OCI-LY3 (cell line): ENCODE measurements around the gene VASH2.
"Not testable (repeated sequence)": the region's sequence is repeated elsewhere in the genome, so short reads cannot be mapped to it uniquely, and the experiment has no call there.

ENCODE experiments used
- H2AFZ ChIP-seq: fragments of 200-600, 300-600 bp; shearing (Covaris generic); 2 replicates; pipeline ENCODE4 v1.6.0; 2014; ENCODE audit warnings: antibody characterized with exemption, low read depth, low read length
- H3K27ac ChIP-seq: fragments of 200-600, 300-600 bp; sonication (generic); 2 replicates; pipeline ENCODE4 v1.5.1; 2014; ENCODE audit warnings: mild to moderate bottlenecking, low read length, moderate library complexity, mixed read lengths
- H3K27me3 ChIP-seq: fragments of 200-600, 300-600 bp; sonication (generic); 2 replicates; pipeline ENCODE4 v1.6.1; 2014; ENCODE audit warnings: low read depth, low read length, mixed read lengths
- H3K36me3 ChIP-seq: fragments of 200-600, 300-600 bp; sonication (generic); replicated peaks from 2 replicates; pipeline ENCODE3; 2014; ENCODE audit warnings: low read depth, low read length, mixed read lengths
- H3K4me1 ChIP-seq: fragments of 300-600, 200-600 bp; sonication (generic); 2 replicates; pipeline ENCODE4 v1.6.1; 2014; ENCODE audit warnings: low read length, mixed read lengths
- H3K4me2 ChIP-seq: fragments of 200-600, 300-600 bp; sonication (generic); 2 replicates; pipeline ENCODE4 v1.6.1; 2014; ENCODE audit warnings: low read length, mixed read lengths
- H3K4me3 ChIP-seq: fragments of 300-600, 200-600 bp; sonication (generic); 2 replicates; pipeline ENCODE4 v1.5.1; 2014; ENCODE audit warnings: antibody characterized with exemption, mild to moderate bottlenecking, low read length, moderate library complexity
- H3K79me2 ChIP-seq: fragments of 300-600, 200-600 bp; shearing (Covaris generic); 2 replicates; pipeline ENCODE4 v1.6.1; 2014; ENCODE audit warnings: mild to moderate bottlenecking, low read length, mixed read lengths
- H3K9ac ChIP-seq: fragments of 300-600, 200-600 bp; shearing (Covaris generic); 2 replicates; pipeline ENCODE4 v1.6.0; 2014; ENCODE audit warnings: mild to moderate bottlenecking, low read length, moderate library complexity
- H3K9me3 ChIP-seq: fragments of 200-600, 300-600 bp; shearing (Covaris generic); 2 replicates; pipeline ENCODE4 v1.6.1; 2014; ENCODE audit warnings: low read length, mixed read lengths; ENCODE audit not compliant: insufficient read depth
- H4K20me1 ChIP-seq: fragments of 200-600, 300-600 bp; sonication (generic); 2 replicates; pipeline ENCODE4 v1.6.1; 2016; ENCODE audit warnings: low read length, mixed read lengths; ENCODE audit not compliant: insufficient read depth
- EZH2phosphoT487 ChIP-seq: fragments of 200-600 bp; shearing (Covaris generic); IDR thresholded peaks from 2 replicates; pipeline ENCODE4 v1.6.1; 2018; ENCODE audit warnings: antibody characterized with exemption, mixed run types, low read depth
- TF ChIP-seq, protein P1 (sequence below): fragments of 200-600, 300-600 bp; sonication (generic); IDR thresholded peaks from 2 replicates; pipeline ENCODE4 v1.5.1; 2014; ENCODE audit warnings: antibody characterized with exemption, low read length, low read depth

Gene VASH2

DNA sequence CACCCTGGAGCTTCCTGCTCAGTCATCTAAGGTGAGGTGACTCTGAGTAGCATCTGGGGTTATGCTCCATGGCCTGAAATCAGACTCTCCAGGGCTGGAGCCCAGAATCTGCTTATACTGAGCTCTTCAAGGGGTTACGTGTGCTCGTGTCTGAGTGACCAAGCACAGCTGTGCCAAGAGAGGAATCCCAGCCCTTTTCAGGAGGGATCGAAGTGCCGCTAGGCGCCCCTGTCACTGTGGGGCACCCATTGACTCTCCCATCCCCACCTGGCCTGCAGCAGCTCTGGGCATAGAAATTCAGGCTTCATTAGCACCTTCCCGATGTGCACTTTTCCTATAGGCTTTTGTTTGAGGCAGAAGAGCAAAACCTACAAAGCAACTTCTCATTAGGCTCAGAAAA lies 13.8 kb downstream of the VASH2 start:
- Histone ChIP-seq H3K4me3 (no peak overlapping the region), H3K27ac (no peak overlapping the region), H3K9me3 (no peaks in the 10 kb centered on the region), H2AFZ (no peak overlapping the region), H3K36me3 (peaks cover 27% of the 10 kb centered on the region), H3K9ac (0 out of 2 replicates have a peak overlapping the region, but pooled peaks have one; percentile 6), H4K20me1 (no peaks in the 10 kb centered on the region), H3K4me1 (peaks cover 45% of the 10 kb centered on the region), H3K4me2 (peak overlapping the region; percentile 59), H3K27me3 (no peaks in the 10 kb centered on the region), H3K79me2 (no peaks in the 10 kb centered on the region)
- TF ChIP-seq, protein P1, sequence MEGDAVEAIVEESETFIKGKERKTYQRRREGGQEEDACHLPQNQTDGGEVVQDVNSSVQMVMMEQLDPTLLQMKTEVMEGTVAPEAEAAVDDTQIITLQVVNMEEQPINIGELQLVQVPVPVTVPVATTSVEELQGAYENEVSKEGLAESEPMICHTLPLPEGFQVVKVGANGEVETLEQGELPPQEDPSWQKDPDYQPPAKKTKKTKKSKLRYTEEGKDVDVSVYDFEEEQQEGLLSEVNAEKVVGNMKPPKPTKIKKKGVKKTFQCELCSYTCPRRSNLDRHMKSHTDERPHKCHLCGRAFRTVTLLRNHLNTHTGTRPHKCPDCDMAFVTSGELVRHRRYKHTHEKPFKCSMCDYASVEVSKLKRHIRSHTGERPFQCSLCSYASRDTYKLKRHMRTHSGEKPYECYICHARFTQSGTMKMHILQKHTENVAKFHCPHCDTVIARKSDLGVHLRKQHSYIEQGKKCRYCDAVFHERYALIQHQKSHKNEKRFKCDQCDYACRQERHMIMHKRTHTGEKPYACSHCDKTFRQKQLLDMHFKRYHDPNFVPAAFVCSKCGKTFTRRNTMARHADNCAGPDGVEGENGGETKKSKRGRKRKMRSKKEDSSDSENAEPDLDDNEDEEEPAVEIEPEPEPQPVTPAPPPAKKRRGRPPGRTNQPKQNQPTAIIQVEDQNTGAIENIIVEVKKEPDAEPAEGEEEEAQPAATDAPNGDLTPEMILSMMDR: no peak
- no peak for TF ChIP-seq EZH2phosphoT487

DNA sequence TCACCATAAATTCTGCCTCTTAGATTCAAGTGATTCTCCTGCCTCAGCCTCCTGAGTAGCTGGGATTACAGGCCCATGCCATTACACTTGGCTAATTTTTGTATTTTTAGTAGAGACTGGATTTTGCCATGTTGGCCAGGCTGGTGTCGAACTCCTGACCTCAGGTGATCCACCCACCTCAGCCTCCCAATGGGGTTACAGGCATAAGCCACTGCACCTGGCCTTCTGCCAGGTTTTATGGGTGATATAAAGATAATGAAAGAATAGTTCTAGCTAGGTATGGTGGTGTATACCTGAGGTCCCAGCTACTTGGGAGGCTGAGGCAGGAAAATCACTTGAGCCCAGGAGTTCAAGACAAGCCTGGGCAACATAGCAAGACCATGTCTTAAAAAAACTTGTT lies 14.7 kb downstream of the VASH2 start:
- H3K36me3 ChIP-seq: peaks cover 30% of the 10 kb centered on the region
- peaks cover 36% of the 10 kb centered on the region for H3K4me1 ChIP-seq
- not testable (repeated sequence) for H3K4me2 ChIP-seq, H3K27me3 ChIP-seq, H3K9ac ChIP-seq, H2AFZ ChIP-seq, H3K9me3 ChIP-seq, H3K79me2 ChIP-seq, H3K27ac ChIP-seq, H4K20me1 ChIP-seq, H3K4me3 ChIP-seq

DNA sequence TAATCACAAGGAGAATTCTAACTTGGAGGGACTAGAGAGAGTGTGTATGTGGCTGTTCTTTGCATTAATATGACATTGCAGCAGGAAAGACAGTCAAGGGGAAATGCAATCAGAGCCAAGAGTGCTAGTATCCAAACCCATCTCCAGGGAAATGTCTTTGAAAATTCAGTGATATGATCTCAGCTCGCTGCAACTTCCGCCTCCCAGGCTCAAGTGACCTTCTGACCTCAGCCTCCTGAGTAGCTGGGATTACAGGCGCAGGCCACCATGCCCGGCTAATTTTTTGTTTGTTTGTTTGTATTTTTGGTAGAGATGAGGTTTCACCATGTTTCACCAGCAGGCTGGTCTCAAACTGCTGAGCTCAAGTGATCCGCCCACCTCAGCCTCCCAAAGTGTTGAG lies 16.3 kb downstream of the VASH2 start:
- Histone ChIP-seq H4K20me1 (no peaks in the 10 kb centered on the region), H2AFZ (no peak overlapping the region), H3K4me3 (no peak overlapping the region), H3K36me3 (peaks cover 34% of the 10 kb centered on the region), H3K4me2 (no peak overlapping the region), H3K9ac (no peak overlapping the region), H3K27me3 (no peaks in the 10 kb centered on the region), H3K9me3 (no peaks in the 10 kb centered on the region), H3K79me2 (no peaks in the 10 kb centered on the region), H3K27ac (no peak overlapping the region), H3K4me1 (peaks cover 28% of the 10 kb centered on the region)
- TF ChIP-seq, protein P1: no peak
- no peak for TF ChIP-seq EZH2phosphoT487

DNA sequence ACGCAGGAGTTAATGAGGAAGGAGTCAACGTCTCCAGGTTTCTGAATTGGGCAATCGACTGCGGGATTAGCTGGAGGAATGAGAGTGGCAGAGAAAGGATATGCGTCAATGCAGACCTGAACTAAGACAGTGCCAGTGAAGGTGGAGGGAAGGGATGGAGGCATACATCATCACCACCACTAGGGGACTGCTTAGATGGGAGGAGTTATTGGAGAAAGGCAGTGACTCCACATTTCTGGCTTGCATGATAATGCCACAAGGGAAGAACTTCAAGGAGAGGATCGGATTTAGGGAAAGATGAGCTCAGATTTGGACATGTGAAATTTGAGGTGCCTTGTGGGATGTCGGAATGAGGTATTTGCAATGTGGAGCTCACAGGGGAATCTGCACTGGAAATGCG lies 17.5 kb downstream of the VASH2 start:
- H3K36me3 ChIP-seq: peaks cover 35% of the 10 kb centered on the region
- no peak overlapping the region for H3K9ac ChIP-seq
- H3K9me3 ChIP-seq: no peaks in the 10 kb centered on the region
- H4K20me1 ChIP-seq: no peaks in the 10 kb centered on the region
- H3K27ac ChIP-seq: no peak overlapping the region
- H3K4me3 ChIP-seq: no peak overlapping the region
- H3K27me3 ChIP-seq: no peaks in the 10 kb centered on the region
- no peaks in the 10 kb centered on the region for H3K79me2 ChIP-seq
- no peak for TF ChIP-seq EZH2phosphoT487
- TF ChIP-seq, protein P1: peak; percentile 58
- H3K4me2 ChIP-seq: no peak overlapping the region
- H3K4me1 ChIP-seq: peaks cover 20% of the 10 kb centered on the region
- H2AFZ ChIP-seq: no peak overlapping the region

DNA sequence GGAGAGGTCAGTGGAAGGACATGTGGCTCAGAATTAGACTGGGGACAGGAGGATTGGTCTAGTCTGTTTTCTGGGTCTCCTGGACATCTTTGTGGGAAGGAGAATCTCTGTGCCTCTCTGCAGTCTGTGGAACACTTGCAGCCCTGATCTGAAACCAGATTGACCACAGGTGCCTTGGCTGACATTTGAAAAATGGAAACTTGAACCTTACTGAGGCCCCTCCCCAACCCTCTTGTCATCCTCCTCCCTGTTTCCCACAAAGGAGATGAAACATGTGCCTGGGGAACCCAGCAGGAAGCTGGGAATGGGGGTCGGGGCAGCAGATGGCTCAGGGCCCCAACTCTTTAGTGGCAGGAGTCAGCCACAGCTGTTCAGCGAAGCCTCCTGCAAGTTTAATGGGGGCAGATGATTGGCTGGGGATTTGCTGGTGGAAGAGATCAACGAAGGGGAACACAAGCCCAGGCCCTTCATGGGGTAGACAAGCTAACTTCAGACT lies 18.1 kb downstream of the VASH2 start:
- H3K36me3 ChIP-seq: peaks cover 36% of the 10 kb centered on the region
- H3K27ac ChIP-seq: no peak overlapping the region
- no peak overlapping the region for H3K4me2 ChIP-seq
- H3K4me1 ChIP-seq: peaks cover 14% of the 10 kb centered on the region
- TF ChIP-seq, protein P1: no peak
- no peak for TF ChIP-seq EZH2phosphoT487
- H3K27me3 ChIP-seq: no peaks in the 10 kb centered on the region
- no peaks in the 10 kb centered on the region for H4K20me1 ChIP-seq
- no peaks in the 10 kb centered on the region for H3K9me3 ChIP-seq
- H3K4me3 ChIP-seq: no peak overlapping the region
- no peaks in the 10 kb centered on the region for H3K79me2 ChIP-seq
- H2AFZ ChIP-seq: no peak overlapping the region
- H3K9ac ChIP-seq: no peak overlapping the region
